ENCODE results near the gene PIWIL1. TPM values are rescaled to one million over a fixed set of nuclear protein-coding genes. Genes with fewer than 3 reads are reported as not detected.

The PIWIL1 gene
- total RNA-seq, 2 experiments from 2014 or later: not detected

DNA sequence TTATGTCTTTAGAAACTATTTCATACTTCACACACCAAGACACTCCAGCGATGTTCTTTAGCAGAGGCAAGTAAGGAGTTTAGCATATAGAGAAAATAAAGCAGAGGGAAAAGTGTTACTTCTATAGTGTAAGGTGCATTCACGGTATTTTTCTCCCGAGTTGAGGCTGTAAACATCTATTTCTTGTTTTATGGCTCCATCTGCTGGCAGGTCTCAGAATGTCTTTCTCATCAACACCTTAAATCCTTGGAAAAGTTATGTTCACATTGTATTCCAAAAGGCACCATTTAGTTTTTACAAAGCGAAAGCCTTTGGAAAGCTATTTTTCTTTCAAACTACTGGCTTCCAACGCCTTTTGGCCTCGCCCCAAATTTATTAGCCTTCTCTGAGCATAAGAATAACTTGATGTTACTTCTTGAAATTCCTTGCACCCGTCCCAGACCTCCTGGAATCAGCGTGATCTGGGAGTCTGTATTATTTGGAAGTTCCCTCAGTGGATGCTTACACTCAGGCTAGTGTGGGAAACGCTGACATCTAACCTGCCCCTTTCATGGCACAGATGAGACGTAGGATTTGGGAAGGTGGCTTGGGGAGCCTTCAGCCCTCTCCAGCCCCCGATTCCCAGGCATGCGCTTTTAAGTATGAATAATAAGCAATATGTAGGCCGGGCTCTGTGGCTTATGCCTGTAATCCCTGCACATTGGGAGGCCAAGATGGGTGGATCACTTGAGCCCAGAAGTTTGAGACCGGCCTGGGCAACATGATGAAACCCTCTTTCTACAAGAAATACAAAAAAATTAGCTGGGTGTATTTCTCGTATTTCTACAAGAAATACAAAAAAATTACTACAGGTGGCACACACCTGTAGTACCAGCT lies 1.9 kb upstream of the PIWIL1 start:
- POLR2A ChIA-PET: no interaction called here
- CTCF ChIA-PET: interaction anchor here (0.7 kb wide), 1 partner anchor 1529 kb away, joined by 3 read pairs; no protein-coding TSS in a partner anchor

DNA sequence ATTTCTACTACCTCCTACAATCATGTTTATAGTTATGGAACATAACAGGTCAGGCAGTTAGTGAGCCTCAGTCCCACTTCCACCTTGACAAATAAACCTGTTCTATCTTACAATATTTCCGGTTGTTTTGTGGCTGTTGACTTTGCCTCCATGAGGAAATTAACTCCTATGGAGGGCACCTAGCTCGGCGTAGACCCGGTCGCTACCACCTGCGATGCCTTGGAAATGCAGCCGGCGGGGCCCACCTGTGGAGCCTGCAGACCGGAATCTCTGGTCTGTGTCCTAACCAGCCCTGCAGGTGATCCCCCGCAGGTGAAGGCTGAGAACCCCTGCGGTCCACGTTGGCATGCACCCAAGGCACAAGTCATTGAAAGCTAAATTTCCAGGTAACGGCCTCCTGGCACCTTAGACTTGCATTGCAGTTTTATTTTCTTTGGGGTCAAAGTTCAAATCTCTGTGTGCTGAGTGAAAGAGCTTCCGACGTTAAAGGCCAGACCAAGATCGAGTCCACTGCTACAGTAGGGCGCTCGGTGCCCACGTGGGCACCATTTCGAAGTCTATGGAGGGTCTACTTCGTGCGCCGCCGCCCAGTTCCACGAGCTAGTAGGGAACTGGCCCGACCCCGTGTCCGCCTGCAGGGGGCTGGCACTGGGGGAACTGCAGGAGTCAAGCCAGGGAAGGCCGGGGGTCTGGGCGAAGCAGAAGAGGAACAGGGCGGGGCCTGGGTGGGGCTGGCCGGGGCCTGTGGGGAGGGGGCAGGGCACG lies 782 bp upstream of the PIWIL1 start:
- ChIA-PET POLR2A (no interaction called here), CTCF (interaction anchor here (0.6 kb wide), 1 partner anchor 56 kb away, joined by 3 read pairs; no protein-coding TSS in a partner anchor)

DNA sequence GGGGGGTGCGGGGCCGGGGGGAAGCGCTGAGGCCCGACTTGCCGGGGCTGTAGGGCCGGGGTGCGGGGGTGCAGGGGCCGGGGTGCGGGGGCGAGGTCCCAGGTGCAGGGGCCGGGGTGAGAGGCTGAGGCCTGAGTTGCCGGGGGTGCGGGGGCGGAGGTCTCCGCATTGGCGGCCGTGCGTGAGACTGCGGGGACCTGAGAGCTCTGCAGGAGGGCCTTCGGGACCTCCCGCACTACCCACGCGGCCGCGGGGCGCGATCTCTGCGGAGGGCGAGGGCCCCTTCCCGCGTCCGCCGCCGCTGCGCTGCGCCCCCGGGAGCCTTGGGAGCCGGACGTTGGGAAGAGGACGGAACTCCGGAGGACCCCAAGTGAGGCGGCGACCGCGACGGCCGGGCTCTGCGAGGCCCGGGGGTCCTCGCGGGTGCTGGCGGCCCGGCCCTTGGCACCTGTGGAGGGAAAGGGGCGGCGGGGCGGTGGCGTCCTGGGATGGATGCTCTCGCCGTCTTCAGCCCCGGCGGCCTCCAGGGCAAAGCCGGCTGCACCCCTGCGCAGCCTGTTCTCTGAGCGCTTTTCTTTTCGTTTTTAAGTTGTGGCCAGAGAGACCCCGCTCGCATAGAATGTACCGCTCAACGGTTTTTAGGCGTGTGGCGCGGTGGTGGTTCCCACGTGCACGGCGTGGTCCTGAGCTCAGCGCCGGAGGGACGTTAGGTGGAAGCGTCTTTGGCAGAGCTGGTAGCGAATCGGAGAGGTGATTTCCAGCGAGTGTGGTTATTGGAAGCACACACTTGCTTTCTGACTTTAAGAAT lies 1.3 kb downstream of the PIWIL1 start:
- CTCF ChIA-PET: no interaction called here
- POLR2A ChIA-PET: no interaction called here

DNA sequence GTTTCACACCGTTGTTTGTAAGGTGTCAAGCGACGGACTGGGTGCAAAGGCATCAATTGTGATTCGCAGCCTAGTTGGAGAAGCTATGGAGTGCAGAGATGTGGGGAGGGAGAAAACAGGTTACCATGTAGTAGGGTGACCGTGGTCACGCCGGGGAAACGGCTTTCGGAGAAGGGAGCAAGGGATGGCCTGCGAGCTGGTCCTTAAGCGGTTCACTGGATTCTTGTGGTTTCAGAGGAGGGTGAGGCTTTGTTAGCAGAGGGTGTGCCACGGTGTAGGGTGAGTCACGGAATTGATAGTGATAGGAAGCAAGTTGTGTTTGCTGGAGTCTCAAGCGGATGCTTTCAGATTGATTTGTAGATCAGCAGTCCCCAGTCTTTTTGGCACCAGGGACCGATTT lies 2.3 kb downstream of the PIWIL1 start:
- CTCF ChIA-PET: no interaction called here
- POLR2A ChIA-PET: no interaction called here

DNA sequence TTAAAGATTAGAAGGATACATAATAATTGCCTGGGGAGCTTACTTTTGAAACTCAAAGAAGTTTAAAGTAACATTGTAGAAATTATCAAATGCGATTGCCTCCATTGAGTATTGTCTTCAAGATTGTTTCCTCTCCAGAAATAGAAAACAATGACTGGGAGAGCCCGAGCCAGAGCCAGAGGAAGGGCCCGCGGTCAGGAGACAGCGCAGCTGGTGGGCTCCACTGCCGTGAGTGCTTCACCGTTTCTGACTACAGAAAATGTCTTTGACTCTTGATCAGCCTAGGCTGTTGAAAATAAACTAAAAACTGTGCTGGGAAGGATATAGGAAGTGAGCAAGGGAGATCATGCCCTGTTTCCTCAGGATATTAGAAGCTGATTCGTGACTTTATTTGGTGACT lies 4.8 kb downstream of the PIWIL1 start:
- CTCF ChIA-PET: no interaction called here
- POLR2A ChIA-PET: no interaction called here

DNA sequence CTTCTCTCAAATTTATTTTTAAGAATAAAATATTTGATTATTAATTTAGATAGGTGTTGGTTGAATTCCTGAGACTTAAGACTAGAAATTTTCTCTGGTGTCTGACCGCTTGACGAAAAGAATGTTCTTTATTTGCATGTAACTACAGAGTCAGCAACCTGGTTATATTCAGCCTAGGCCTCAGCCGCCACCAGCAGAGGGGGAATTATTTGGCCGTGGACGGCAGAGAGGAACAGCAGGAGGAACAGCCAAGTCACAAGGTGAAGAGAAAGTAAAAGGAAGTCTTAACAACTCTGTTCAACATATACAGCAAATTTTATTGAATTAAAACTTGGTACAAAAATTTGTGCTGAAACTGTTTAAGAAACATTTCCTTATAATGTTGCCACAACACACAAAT lies 5.2 kb downstream of the PIWIL1 start:
- POLR2A ChIA-PET: no interaction called here
- CTCF ChIA-PET: no interaction called here

DNA sequence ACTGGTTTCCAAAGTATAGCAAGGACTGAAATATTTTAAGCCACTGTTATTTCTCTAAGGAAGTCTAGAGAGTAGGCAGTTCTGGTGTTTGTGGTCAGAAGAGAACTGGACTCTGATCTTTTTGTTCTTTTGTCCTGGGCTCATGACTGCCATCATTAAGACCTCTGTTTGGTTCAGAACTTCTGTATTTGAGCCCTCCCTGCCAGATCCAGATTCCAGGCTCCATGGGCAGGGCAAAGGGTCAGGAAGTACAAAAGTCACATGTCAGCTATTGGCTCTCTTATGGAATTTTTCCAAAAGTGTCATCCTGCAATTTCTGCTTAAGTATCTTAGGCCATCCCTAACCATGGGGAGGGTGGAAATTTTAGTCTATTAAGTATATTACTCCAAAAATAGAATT lies 6.8 kb downstream of the PIWIL1 start:
- ChIA-PET POLR2A (no interaction called here), CTCF (no interaction called here)

DNA sequence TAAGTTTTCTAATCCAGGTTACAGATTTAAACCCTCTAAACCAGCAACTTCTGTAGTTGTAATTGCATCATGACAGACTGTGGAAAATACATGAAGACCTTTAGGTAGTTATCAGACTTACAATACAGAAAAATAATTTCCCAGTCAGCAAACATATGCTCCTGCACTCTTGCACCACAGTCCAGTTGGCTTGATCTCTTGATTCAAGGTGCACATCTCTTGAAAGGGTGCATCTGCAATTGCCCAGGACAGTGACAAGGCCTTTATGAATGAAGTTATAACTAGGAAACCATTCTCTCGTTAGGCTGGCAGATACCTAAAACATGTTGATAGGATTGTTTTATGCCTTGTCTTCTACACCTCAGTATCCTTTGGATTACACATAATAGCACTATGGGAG lies 7.6 kb downstream of the PIWIL1 start:
- ChIA-PET CTCF (no interaction called here), POLR2A (no interaction called here)

DNA sequence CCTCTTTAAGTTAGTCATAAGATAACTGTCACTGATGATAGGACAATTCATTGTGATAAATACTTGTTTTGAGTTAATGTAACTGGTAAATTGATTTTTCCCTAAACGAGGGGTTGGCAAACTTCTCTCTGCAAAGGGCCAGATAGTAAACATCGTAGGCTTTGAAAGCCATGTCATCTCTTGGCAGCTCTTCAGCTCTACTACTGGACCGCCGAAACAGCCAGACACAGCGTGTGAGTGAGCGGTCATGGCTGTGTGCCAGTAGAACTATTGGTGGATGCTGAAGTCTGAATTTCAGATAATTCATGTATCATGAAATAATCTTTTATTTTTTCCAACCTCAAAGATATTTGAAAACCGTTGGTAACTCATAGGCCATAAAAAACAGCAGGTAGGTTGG lies 9.9 kb downstream of the PIWIL1 start:
- POLR2A ChIA-PET: no interaction called here
- CTCF ChIA-PET: no interaction called here

DNA sequence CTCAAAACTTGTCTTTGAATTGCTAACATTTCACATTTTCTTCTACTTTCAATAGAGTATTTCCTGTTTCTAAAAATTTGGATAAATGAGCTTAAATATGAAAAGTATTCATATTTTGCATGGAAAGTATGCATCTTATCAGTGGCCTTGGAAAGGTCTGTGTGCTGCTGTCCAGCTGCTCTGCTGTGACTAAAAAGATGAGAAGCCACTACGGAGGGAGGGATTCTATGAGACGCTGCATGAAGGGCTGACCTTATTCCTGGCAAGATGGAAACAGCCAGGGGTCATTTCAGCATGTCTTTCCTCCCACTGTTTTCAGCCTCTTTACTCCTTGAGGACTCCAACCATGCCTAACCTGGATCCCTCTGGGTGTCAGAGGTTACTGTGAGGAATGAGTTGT lies 13.0 kb downstream of the PIWIL1 start:
- POLR2A ChIA-PET: no interaction called here
- CTCF ChIA-PET: no interaction called here

DNA sequence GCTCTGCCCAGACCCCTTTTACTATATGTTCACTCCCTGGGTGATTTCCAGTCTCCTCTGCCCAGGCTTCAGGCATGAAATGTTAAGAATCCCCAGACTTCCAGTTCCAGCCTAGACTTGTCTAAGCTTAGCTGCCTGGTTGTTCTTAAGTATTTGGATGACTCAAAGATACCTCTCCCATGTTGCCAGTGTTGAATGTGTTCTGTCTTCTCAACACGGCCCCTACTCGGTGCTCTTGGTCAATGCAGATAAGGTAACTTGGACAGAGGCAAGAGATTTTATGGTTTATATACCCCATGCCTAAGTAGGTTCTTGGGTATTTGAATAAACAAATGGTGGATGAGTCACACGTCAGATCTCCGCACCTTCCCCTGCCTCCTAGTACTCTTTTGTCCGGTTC lies 13.6 kb downstream of the PIWIL1 start:
- POLR2A ChIA-PET: no interaction called here
- CTCF ChIA-PET: no interaction called here

DNA sequence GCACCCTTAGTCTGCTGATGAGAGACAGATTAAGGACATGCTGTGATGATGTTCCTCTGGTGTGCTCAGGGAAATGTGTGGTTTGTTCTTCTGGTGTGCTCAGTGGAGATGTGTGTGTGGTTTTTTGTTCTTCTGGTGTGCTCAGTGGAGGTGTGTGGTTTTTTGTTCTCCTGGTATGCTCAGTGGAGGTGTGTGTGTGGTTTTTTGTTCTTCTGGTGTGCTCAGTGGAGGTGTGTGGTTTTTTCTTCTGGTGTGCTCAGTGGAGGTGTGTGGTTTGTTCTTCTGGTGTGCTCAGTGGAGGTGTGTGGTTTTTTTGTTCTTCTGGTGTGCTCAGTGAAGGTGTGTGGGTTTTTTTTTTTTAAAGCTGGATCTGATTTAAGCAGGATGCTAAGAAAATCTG lies 15.4 kb downstream of the PIWIL1 start:
- POLR2A ChIA-PET: no interaction called here
- CTCF ChIA-PET: no interaction called here

DNA sequence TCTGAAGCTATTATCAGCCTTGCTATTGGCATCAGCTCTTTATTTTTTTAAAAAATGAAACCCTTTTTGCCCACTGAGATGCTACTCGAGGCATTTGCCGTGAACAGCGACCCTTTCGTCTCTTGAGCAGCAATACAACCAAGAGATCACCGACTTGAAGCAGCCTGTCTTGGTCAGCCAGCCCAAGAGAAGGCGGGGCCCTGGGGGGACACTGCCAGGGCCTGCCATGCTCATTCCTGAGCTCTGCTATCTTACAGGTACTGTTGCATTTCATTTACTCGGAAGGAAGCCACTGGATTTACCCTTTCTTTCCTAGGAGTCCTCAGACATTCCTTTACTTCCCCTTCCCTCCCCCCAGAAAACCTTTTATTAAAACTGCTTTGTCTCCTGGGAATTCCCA lies 16.7 kb downstream of the PIWIL1 start:
- ChIA-PET CTCF (no interaction called here), POLR2A (no interaction called here)

DNA sequence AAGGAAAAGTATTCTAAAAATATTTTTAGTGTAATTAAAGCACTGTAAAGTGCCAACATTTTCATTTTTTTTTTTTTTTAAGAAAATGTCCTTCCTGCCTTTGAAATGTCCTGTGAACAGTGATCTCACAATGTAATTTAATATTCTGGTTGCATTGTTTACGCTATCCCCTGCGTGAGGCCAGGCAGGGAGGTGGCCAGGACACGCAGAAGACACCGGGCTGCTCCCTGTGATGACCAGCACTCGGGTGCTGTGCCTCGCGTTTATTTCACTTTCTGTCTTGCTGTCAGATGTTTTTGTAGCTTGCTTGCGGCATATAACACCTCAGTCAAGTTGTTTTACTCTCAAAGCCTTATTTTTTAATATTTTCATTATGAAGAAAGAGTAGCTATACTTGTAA lies 18.5 kb downstream of the PIWIL1 start:
- ChIA-PET CTCF (no interaction called here), POLR2A (no interaction called here)

DNA sequence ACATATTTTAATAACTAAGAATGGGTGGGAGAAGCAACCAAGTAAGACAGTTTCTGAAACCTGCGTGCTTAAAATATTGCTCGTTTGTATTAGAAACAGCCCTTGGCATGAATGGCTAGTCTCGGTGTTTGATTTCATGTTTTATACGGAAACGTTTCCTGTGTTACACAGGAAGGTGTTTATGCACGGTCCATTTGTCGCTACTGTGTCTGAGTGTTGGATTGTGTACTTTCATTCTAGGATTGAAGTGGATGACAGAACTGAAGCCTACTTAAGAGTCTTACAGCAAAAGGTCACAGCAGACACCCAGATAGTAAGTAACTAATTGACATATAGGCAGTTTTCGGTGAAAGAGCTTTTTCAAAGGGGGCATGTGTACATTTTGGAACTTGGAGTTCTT lies 19.6 kb downstream of the PIWIL1 start:
- ChIA-PET CTCF (no interaction called here), POLR2A (no interaction called here)

DNA sequence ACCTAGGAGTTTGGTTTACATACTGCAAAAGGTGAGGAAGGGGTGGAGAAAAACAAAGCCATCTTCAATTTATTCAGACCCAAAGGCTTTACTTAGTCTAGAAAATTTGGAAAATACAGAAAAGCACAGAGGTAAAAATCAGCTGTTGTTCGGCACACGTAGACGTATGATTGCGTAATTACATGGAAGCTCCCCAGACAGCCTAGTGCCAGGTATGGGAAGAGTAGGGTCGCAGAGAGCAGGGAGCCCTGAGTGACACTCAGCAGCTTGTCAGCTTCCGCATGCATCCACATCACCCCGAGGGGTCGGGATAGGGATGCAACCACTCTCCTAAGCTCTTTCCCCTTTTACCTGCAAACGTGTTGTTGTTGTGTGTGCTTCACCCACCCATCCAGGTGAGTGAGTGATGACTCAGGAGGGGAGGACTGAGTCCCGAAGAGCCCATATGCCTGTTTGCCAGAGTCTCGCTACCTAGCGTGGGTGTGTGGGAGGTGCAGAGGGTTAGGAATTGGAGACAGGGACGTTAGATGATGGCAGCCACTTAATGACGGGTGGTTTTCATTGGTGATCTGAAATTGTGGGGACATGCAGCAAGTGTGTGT lies 20.1 kb downstream of the PIWIL1 start:
- ChIA-PET POLR2A (no interaction called here), CTCF (no interaction called here)

DNA sequence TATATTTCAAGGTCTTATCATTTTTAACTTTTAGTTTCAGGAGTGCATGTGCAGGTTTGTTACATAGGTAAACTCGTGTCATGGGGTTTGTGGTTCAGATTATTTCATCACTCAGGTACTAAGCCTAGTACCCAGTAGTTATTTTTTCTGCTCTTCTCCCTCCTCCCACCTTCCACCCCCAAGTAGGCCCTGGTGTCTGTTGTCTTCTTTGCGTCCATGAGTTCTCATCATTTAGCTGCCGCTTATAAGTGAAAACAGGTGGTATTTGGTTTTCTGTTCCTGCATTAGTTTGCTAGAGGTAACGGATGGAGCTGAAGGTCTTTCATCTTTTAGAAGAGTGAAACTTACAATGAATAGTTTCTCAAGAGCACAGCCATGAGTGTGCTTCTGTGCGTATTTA lies 24.4 kb downstream of the PIWIL1 start:
- ChIA-PET POLR2A (no interaction called here), CTCF (interaction anchor here (0.8 kb wide), 1 partner anchor 10 kb away, joined by 3 read pairs; no protein-coding TSS in a partner anchor)

DNA sequence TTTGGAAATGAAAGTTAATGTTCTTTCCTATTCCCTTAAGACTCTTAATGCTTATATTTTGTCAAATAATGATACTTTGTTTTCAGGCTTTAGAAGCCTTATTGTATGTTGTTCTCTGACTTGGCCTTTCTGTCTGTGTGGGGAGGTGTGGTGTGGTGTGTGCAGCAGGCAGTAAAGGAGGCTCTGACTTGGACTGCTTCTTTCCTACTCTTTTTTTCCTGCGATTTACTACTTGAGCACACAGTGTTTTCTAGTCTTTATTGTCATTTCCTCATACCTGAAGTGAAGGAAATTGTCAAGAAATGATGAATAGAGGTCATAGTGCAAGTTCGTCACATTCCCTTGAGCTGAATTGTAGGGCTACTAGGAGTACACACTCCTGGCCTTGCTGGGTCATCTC lies 26.9 kb downstream of the PIWIL1 start:
- ChIA-PET CTCF (no interaction called here), POLR2A (no interaction called here)

DNA sequence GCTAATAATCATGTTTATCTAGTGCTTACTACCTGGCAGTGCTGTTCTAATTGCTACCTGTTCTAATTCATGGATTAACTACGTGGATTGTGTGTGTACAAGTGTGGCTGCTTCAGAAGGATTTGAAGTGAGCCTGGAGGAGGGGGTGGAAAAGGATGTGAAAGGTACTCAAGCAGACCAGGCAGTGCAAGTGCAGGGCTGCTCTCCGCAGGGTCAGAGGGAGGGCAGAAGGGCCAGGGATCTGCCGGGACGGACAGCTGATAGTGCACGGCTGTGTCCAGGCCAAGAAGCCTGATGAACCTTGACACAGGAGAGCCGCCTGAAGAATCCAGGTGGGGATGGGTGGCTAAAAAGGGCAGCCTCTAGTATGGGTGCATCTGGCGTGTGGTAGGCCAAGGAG lies 28.5 kb downstream of the PIWIL1 start:
- ChIA-PET CTCF (no interaction called here), POLR2A (no interaction called here)

DNA sequence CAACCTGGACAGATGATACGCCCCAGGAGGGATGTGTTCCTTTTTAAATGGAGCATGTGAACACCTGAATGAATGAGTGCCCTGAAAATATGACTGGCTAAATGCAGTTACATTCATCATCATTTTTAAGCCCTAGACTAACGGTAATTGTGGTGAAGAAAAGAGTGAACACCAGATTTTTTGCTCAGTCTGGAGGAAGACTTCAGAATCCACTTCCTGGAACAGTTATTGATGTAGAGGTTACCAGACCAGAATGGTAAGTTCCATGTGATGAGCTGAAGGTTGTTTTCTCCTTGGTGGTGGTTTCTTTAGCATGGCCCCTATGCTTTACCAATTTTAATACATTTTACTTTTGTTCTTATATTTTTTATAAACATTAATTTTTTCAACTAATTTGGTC lies 29.3 kb downstream of the PIWIL1 start:
- CTCF ChIA-PET: no interaction called here

More for the DNA sequence above, 29.3 kb downstream of the PIWIL1 start:
- POLR2A ChIA-PET: no interaction called here

Data from activated CD8-positive, alpha-beta memory T cell treated with anti-CD3 and anti-CD28 coated beads for 36 hours (primary cell).